Natural killer cell treated with Interleukin-12 subunit alpha and Interleukin-12 subunit beta and Interleukin-15 and Interleukin-18, amount 100 ng/mL, for 72 hours (primary cell): Measurements from ENCODE around the gene MVD. TPM values are rescaled to one million over a fixed set of nuclear protein-coding genes. Genes with fewer than 3 reads are reported as not detected.
"Not testable (repeated sequence)": the region's sequence is repeated elsewhere in the genome, so short reads cannot be mapped to it uniquely, and the experiment has no call there.

ENCODE experiments used
- ATAC-seq, 2 donors: fragments of 150-1000 bp; cut with Tn5 transposase in 1 of 2; sonication (Bioruptor Pico), chemical (Tn5 transposase) in 1 of 2; 2 replicates each; pipeline ENCODE4 v1.10.0; 2021
- DNase-seq: peaks from one replicate; pipeline ENCODE4 v3.0.0; 2022; ENCODE audit warnings: low spot score
- H3K27ac Mint-ChIP-seq, 2 donors: 1 replicate in 1 of 2; 2 replicates in 1 of 2; pipeline ENCODE4 v1.8.0; 2022; ENCODE audit warnings: mixed read lengths in 2 of 2, mild to moderate bottlenecking in 1 of 2, moderate library complexity in 1 of 2
- H3K27me3 Mint-ChIP-seq, 2 donors: 1 replicate in 1 of 2; 2 replicates in 1 of 2; pipeline ENCODE4 v1.8.0; 2022; ENCODE audit warnings: mixed read lengths in 2 of 2
- H3K36me3 Mint-ChIP-seq: one replicate; pipeline ENCODE4 v1.8.0; 2022; ENCODE audit warnings: mixed read lengths
- H3K4me1 Mint-ChIP-seq, 2 donors: 1 replicate in 1 of 2; 2 replicates in 1 of 2; pipeline ENCODE4 v1.8.0; 2022; ENCODE audit warnings: low read depth in 2 of 2, mixed read lengths in 2 of 2, mild to moderate bottlenecking in 1 of 2
- H3K4me3 Mint-ChIP-seq: one replicate; pipeline ENCODE4 v1.8.0; 2022; ENCODE audit warnings: mixed read lengths
- H3K9me3 Mint-ChIP-seq: 2 replicates; pipeline ENCODE4 v1.8.0; 2022; ENCODE audit warnings: mixed read lengths
- total RNA-seq, 2 donors: library from RNA; stranded (reverse); gene quantifications; one replicate each; pipeline ENCODE4 v1.2.3, GENCODE V29; 2022

The MVD gene
- total RNA-seq, 2 donors from 2014 or later: 77.2 to 124 TPM

DNA sequence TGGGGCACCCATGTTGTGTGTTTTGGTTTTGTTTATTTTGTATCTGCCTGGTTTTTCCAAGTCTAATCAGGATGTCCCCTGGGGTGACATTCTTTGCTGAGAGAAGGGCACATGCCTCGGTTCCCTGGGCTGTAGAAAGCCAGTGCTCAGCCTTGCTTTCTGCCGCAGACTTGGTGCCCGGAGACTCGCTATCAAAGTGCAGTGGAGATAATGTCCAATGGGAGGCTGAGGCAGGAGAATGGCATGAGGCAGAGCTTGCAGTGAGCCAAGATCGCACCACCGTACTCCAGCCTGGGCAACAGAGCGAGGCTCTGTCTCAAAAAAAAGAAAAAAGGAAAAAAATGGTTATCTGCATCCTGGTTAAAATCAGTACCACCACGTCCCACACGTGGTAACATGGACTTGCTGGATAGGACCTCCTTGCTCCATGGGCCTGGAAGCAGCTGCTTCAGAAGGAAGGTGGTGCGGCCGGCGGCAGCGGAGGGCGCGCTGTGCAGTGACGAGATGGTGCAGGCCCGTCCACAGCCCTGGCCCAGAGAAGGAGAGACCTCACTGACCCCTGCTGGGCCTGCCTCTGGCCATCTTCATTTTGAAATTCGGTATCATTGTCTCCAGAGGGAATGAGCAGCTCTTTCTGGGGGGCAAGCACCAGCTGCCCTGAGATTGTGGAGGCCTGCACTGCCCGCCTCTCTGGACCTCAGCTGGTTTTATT, 43.8 kb downstream of the MVD start:
- peak overlapping the region; percentile 44 for H3K4me3 Mint-ChIP-seq
- DNase-seq: no peak

DNA sequence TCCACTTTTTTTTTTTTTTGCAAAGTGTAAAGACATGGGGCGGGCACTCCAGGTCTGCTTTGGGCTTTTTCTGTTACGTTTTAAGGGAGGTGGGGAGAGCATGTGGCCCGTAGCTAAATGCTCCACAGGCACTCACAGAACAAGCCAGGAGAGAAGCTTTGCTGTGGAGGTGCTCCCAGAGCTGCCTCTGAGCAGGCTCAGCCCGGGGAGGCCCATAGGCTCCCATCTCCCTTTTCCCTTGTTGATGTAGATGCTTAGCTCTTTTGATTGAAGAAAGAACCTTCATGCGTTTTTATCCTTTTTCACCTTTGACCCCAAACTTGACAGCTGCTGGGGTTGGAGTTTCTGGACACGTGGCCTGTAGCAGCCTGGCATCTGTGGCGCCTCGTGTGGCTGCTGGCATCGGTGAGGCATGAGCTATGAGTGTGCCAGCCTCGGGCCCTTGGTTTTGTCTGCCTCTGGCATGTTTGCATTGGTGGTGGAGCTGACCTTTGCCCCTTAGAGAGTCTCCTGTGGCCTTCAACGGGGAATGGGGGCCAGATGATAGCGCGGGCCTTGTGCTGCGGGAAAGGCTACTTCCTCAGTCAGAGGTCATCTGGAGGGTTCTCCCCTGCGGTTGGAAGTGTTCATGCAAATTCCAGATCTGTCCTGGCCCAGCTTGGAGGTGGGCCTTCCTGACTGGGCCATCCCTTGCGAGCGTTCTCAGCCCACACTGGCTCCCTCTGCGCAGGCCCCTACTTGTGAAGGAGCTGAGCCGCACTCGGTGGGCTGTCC, 44.5 kb downstream of the MVD start:
- Mint-ChIP-seq H3K4me1 (peaks cover 25 to 39% of the 10 kb centered on the region in 2 donors), H3K4me3 (no peak overlapping the region), H3K27ac (no peak overlapping the region), H3K36me3 (peaks cover 3% of the 10 kb centered on the region), H3K27me3 (no peaks in the 10 kb centered on the region), H3K9me3 (no peaks in the 10 kb centered on the region)
- no peak for DNase-seq
- no peak for ATAC-seq

More for the DNA sequence above, 43.8 kb downstream of the MVD start:
- no peak for ATAC-seq
- no peaks in the 10 kb centered on the region for H3K36me3 Mint-ChIP-seq
- H3K27me3 Mint-ChIP-seq: no peaks in the 10 kb centered on the region
- no peaks in the 10 kb centered on the region for H3K9me3 Mint-ChIP-seq
- H3K4me1 Mint-ChIP-seq: peaks cover 21 to 34% of the 10 kb centered on the region in 2 donors
- peak overlapping the region; percentile 56 to 76 for H3K27ac Mint-ChIP-seq

DNA sequence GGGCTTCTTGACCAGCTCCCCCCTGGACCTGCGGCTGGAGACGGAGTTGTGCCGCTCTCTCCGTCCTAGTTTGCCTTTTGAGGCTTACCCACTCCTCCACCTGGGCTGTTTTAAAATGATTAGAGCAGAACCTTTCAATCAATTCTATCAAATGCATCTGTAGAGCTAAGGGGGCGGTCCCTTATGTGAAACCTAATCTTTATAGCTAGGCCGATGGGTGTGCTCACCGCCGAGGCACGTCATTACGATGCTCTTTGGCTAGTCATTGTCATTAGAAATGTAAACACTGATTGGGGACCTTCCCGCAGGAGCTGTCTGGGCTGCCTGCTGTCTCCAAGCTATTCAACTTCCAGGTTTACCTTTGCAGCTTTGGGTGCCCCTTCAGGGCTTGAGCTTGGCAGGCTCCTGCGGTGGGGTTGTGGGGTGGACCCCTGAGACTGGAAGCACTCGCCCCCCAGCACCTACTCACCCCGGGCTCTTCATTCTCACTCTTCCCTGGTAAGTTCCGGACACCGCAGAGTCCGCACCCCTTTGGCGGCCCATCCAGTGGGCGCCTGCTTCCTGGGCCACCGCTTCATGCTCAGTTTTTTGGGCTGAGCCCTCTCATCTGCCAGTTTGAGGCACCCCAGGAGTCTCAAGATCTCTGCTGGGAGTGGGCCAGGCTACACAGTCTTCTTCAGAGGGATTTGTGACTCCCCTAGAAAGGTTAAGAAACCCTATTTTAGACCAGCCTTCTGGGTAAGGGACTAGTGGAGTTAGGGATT, 45.4 kb downstream of the MVD start:
- Mint-ChIP-seq H3K36me3 (peaks cover 8% of the 10 kb centered on the region), H3K27ac (no peak overlapping the region), H3K4me1 (peaks cover 26 to 39% of the 10 kb centered on the region in 2 donors), H3K9me3 (no peaks in the 10 kb centered on the region), H3K27me3 (no peaks in the 10 kb centered on the region), H3K4me3 (no peak overlapping the region)
- DNase-seq: no peak
- no peak for ATAC-seq

- DNase-seq (no peak), ATAC-seq (no peak)
- H3K27ac Mint-ChIP-seq: no peak overlapping the region
- H3K27me3 Mint-ChIP-seq: no peaks in the 10 kb centered on the region
- H3K9me3 Mint-ChIP-seq: no peaks in the 10 kb centered on the region
- H3K36me3 Mint-ChIP-seq: peaks cover 8% of the 10 kb centered on the region
- peaks cover 26 to 39% of the 10 kb centered on the region in 2 donors for H3K4me1 Mint-ChIP-seq
- H3K4me3 Mint-ChIP-seq: no peak overlapping the region
Observed at GRCh38 chr16:88616736-88617135, 46.2 kb downstream of the MVD start.

GRCh38 chr16:88616320-88616719, 46.6 kb downstream of the MVD start:
- no peak overlapping the region for H3K27ac Mint-ChIP-seq
- H3K4me1 Mint-ChIP-seq: peaks cover 26 to 39% of the 10 kb centered on the region in 2 donors
- no peak for ATAC-seq
- H3K9me3 Mint-ChIP-seq: no peaks in the 10 kb centered on the region
- peaks cover 8% of the 10 kb centered on the region for H3K36me3 Mint-ChIP-seq
- DNase-seq: no peak
- no peaks in the 10 kb centered on the region for H3K27me3 Mint-ChIP-seq
- no peak overlapping the region for H3K4me3 Mint-ChIP-seq

- Mint-ChIP-seq H3K27ac (no peak overlapping the region), H3K9me3 (no peaks in the 10 kb centered on the region), H3K36me3 (peaks cover 14% of the 10 kb centered on the region), H3K4me3 (no peak overlapping the region), H3K27me3 (no peaks in the 10 kb centered on the region), H3K4me1 (peaks cover 19 to 34% of the 10 kb centered on the region in 2 donors)
- ATAC-seq (no peak), DNase-seq (no peak)
Observed at GRCh38 chr16:88614818-88615580, 47.9 kb downstream of the MVD start.

- Mint-ChIP-seq H3K36me3 (peaks cover 14% of the 10 kb centered on the region), H3K4me3 (no peak overlapping the region), H3K27ac (peak overlapping the region in 1 of 2 donors; percentile 56), H3K9me3 (no peaks in the 10 kb centered on the region), H3K27me3 (no peaks in the 10 kb centered on the region), H3K4me1 (peaks cover 10 to 26% of the 10 kb centered on the region in 2 donors)
- no peak for DNase-seq
- ATAC-seq: no peak
Observed at GRCh38 chr16:88613911-88614817, 48.7 kb downstream of the MVD start.

DNA sequence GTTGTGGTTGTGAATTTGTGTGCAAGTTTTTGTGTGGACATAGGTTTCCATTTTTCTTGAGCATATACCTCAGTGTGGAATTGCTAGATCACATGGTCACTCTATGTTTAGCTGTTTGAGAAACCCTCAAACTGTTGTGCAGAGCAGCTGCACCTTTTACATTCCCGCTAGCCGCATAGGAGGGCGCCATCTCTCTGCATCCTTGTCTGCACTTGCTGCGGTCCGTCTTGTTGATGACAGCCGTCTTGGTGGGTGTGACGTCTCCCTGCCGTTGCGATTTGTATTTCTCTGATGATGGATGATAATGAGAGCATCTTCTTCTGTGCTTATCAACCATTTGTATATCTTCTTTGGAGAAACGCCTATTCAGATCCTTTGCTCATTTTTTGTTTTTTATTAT, 49.6 kb downstream of the MVD start:
- H3K4me1 Mint-ChIP-seq: peaks cover 5 to 22% of the 10 kb centered on the region in 2 donors
- ATAC-seq: no peak
- no peak overlapping the region for H3K4me3 Mint-ChIP-seq
- DNase-seq: no peak
- H3K9me3 Mint-ChIP-seq: no peaks in the 10 kb centered on the region
- H3K27ac Mint-ChIP-seq: no peak overlapping the region
- no peaks in the 10 kb centered on the region for H3K27me3 Mint-ChIP-seq
- peaks cover 14% of the 10 kb centered on the region for H3K36me3 Mint-ChIP-seq

- no peak overlapping the region for H3K27ac Mint-ChIP-seq
- no peaks in the 10 kb centered on the region for H3K27me3 Mint-ChIP-seq
- ATAC-seq (no peak), DNase-seq (no peak)
- peaks cover 5 to 22% of the 10 kb centered on the region in 2 donors for H3K4me1 Mint-ChIP-seq
- no peak overlapping the region for H3K4me3 Mint-ChIP-seq
- H3K36me3 Mint-ChIP-seq: peaks cover 21% of the 10 kb centered on the region
- H3K9me3 Mint-ChIP-seq: no peaks in the 10 kb centered on the region
Observed at GRCh38 chr16:88610909-88611812, 51.7 kb downstream of the MVD start.

- no peak overlapping the region for H3K27ac Mint-ChIP-seq
- H3K4me3 Mint-ChIP-seq: no peak overlapping the region
- H3K9me3 Mint-ChIP-seq: no peaks in the 10 kb centered on the region
- peaks cover 21% of the 10 kb centered on the region for H3K36me3 Mint-ChIP-seq
- peaks cover 5 to 20% of the 10 kb centered on the region in 2 donors for H3K4me1 Mint-ChIP-seq
- ATAC-seq: no peak
- no peaks in the 10 kb centered on the region for H3K27me3 Mint-ChIP-seq
- no peak for DNase-seq
Observed at GRCh38 chr16:88610080-88610479, 52.8 kb downstream of the MVD start.

DNA sequence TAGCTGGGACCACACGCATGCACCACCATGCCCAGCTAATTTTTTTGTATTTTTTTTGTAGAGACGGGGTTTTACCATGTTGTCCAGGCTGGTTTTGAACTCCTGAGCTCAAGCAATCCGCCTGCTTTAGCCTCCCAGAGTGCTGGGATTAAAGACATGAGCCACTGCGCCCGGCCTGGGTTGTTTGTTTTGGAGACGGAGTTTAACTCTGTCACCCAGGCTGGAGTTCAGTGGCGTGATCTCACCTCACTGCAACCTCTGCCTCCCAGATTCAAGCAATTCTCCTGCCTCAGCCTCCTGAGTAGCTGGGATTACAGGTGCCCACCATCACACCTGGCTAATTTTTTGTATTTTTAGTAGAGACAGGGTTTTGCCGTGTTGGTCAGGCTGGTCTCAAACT, 53.5 kb downstream of the MVD start:
- not testable (repeated sequence) for ATAC-seq, H3K4me3 Mint-ChIP-seq, H3K27ac Mint-ChIP-seq, H3K27me3 Mint-ChIP-seq, H3K9me3 Mint-ChIP-seq, DNase-seq
- peaks cover 5 to 20% of the 10 kb centered on the region in 2 donors for H3K4me1 Mint-ChIP-seq
- H3K36me3 Mint-ChIP-seq: peaks cover 21% of the 10 kb centered on the region

GRCh38 chr16:88608076-88608475, 54.8 kb downstream of the MVD start:
- H3K27me3 Mint-ChIP-seq: no peaks in the 10 kb centered on the region
- ATAC-seq: no peak

More at GRCh38 chr16:88608076-88608475, 54.8 kb downstream of the MVD start:
- no peak overlapping the region for H3K27ac Mint-ChIP-seq
- H3K9me3 Mint-ChIP-seq: no peaks in the 10 kb centered on the region
- H3K4me1 Mint-ChIP-seq: peaks cover 0 to 12% of the 10 kb centered on the region in 2 donors
- peaks cover 15% of the 10 kb centered on the region for H3K36me3 Mint-ChIP-seq
- no peak for DNase-seq
- H3K4me3 Mint-ChIP-seq: no peak overlapping the region
